Measurements from ENCODE around the gene ALPL.

GRCh38 chr1:21478356-21478755, 30.9 kb upstream of the ALPL start:
- TF ChIP-seq EP300 (conservative IDR thresholded peaks at IDR 0.05; ENCODE audit: poor library complexity, severe bottlenecking), result no peak
- TF ChIP-seq CTCF (IDR thresholded peaks at IDR 0.05; ENCODE audit: poor library complexity, severe bottlenecking), result no peak
- TF ChIP-seq SMC3 (conservative IDR thresholded peaks at IDR 0.05; ENCODE audit: poor library complexity), result no peak
- TF ChIP-seq TAF1 (IDR thresholded peaks at IDR 0.05; ENCODE audit: low read depth), result no peak

All from neural cell (in vitro differentiated cells).